ENCODE measurements around the gene C2orf66. TPM values are rescaled to one million over a fixed set of nuclear protein-coding genes. Genes with fewer than 3 reads are reported as not detected.

C2orf66 gene
- total and polyA plus RNA-seq, 2 experiments from 2014 or later = 0.18 to 0.27 TPM

GRCh38 chr2:196802401-196802800 lies 6.8 kb downstream of the C2orf66 start:
- no peak for DNase-seq (ENCODE audit: low read depth in 1 of 2, low spot score in 1 of 2)
- Histone ChIP-seq H3K9me3 (ENCODE audit: low read depth) (no peaks in the 10 kb centered on the region), H3K36me3 (peaks cover 2% of the 10 kb centered on the region), H3K4me3 (no peak overlapping the region), H3K4me1 (ENCODE audit: low read depth) (peaks cover 8% of the 10 kb centered on the region), H3K27ac (no peak overlapping the region), H3K27me3 (peaks cover 18% of the 10 kb centered on the region)
- no peak for TF ChIP-seq CTCF (IDR thresholded peaks at IDR 0.05; ENCODE audit: low read depth, low read length)

GRCh38 chr2:196801674-196802261 lies 7.4 kb downstream of the C2orf66 start:
- no peak overlapping the region for H3K4me3 ChIP-seq
- no peak overlapping the region for H3K27ac ChIP-seq
- peaks cover 8% of the 10 kb centered on the region for H3K4me1 ChIP-seq (ENCODE audit: low read depth)
- H3K36me3 ChIP-seq = peaks cover 8% of the 10 kb centered on the region
- peaks cover 18% of the 10 kb centered on the region for H3K27me3 ChIP-seq
- no peaks in the 10 kb centered on the region for H3K9me3 ChIP-seq (ENCODE audit: low read depth)
- peak in 1 of 2 donors; percentile 11 for DNase-seq (ENCODE audit: low read depth in 1 of 2, low spot score in 1 of 2)
- TF ChIP-seq CTCF (IDR thresholded peaks at IDR 0.05; ENCODE audit: low read depth, low read length) = no peak

DNA sequence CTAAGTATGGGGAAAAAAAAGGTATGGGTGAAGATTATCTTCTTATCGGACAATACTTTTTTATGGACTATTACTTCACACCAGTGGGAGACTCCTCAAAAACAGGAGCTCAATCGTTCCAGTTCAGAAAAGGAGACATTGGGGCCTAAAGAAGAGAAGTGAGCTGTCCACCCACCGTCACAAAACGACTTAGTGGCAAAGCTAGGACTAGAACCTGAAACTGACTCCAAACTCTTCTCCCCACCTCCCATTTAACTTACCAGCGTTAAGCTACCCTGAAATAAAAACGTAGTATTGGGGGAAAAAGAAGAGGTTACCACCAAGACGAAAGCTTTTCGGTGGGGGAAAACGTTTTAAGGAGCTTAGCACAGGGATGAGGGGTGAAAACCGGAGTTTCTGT lies 10.2 kb downstream of the C2orf66 start:
- peaks cover 28% of the 10 kb centered on the region for H3K36me3 ChIP-seq
- DNase-seq (ENCODE audit: low read depth in 1 of 2, low spot score in 1 of 2) = peak in 1 of 2 donors; percentile 10
- no peaks in the 10 kb centered on the region for H3K9me3 ChIP-seq (ENCODE audit: low read depth)
- H3K4me1 ChIP-seq (ENCODE audit: low read depth) = peaks cover 8% of the 10 kb centered on the region
- H3K27me3 ChIP-seq = peaks cover 6% of the 10 kb centered on the region
- H3K4me3 ChIP-seq = peak overlapping the region; percentile 82
- H3K27ac ChIP-seq = peak overlapping the region; percentile 49
- no peak for TF ChIP-seq CTCF (IDR thresholded peaks at IDR 0.05; ENCODE audit: low read depth, low read length)

GRCh38 chr2:196792865-196793264 lies 16.3 kb downstream of the C2orf66 start:
- no peak for DNase-seq (ENCODE audit: low read depth in 1 of 2, low spot score in 1 of 2)
- no peak for TF ChIP-seq CTCF (IDR thresholded peaks at IDR 0.05; ENCODE audit: low read depth, low read length)
- Histone ChIP-seq H3K36me3 (peaks cover 78% of the 10 kb centered on the region), H3K9me3 (ENCODE audit: low read depth) (no peaks in the 10 kb centered on the region), H3K27ac (no peak overlapping the region), H3K27me3 (no peaks in the 10 kb centered on the region), H3K4me1 (ENCODE audit: low read depth) (no peaks in the 10 kb centered on the region), H3K4me3 (no peak overlapping the region)

DNA sequence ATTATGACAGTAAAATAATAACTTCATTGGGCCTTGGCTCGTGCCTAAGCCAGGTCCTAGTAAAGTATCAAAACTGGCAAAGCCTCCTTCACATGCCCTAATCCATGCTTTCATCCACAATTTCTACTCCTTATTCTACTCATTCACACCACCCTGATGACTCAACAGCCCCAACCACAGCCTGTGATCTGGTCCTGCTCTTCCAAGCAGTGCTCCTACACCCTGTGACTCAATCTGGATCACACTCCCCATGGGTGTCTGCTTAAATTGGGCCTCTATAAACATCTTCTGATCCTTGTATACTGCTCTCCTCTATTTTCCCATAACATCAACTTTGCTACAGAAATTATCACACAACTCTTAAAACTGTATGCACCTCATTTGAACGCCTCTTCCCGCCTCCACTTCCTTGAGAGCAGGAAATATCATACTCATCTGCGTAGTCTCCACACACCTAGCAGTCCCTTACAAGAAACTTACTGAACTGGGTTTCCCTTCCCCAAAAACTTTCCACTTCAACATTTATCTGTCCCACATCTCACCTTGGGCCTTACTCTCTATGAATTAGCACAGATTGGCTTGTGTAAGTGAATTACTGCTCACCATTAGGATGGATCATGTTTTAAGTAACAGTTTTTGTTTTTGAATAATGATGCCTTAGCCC lies 25.6 kb downstream of the C2orf66 start:
- H3K36me3 ChIP-seq = peaks cover 66% of the 10 kb centered on the region
- DNase-seq (ENCODE audit: low read depth in 1 of 2, low spot score in 1 of 2) = peak in 1 of 2 donors; percentile 25
- H3K4me3 ChIP-seq = no peak overlapping the region
- no peak overlapping the region for H3K27ac ChIP-seq
- H3K9me3 ChIP-seq (ENCODE audit: low read depth) = no peaks in the 10 kb centered on the region
- no peak for TF ChIP-seq CTCF (IDR thresholded peaks at IDR 0.05; ENCODE audit: low read depth, low read length)
- no peaks in the 10 kb centered on the region for H3K4me1 ChIP-seq (ENCODE audit: low read depth)
- no peaks in the 10 kb centered on the region for H3K27me3 ChIP-seq

All from cardiac muscle cell (in vitro differentiated cells and primary cell).